GM18519 (cell line): Measurements from ENCODE around the gene CGREF1.

Source experiments
- ATAC-seq: cut with Tn5 transposase; IDR thresholded peaks from one replicate; pipeline ENCODE4 v1.9.1; 2021; ENCODE audit warnings: mild to moderate bottlenecking, moderate library complexity; ENCODE audit not compliant: unreplicated experiment, low FRiP score

Gene CGREF1

DNA sequence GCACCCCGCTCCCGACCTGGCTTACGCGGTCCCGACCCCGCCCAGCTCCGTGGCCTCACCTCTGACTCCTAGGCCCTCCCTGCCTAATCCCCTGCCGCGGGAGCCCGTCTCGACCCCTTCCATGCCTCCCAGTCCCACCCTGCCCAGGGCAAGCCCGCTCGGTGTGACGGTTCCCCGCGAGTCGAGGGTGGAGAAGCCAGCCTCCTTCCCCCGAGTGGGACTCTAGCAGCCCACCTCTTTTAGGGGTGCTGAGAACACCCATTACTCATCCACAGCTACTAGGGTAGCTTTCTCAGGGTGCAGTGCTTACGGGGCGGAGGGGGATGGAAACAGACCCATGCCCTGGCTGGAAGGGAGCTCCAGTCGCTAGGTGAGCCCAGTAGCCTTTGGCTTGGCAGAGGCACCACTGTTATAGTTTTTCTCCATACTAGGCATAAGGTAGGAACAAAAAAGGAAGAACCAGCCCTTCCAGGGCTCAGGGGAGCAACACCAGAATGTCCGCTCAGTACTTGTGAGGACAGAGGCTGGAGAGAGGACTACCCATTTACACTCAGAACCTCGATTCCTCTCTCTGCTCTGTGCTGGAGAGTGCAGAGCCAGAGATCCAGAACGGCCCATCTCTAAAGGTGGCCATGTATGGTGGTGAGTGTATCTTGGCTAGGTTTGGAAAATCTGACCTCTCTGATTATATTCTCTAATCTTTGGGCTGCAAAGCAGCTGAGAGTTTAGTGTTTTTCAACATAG, 66.9 kb downstream of the CGREF1 start:
- ATAC-seq, result no peak

DNA sequence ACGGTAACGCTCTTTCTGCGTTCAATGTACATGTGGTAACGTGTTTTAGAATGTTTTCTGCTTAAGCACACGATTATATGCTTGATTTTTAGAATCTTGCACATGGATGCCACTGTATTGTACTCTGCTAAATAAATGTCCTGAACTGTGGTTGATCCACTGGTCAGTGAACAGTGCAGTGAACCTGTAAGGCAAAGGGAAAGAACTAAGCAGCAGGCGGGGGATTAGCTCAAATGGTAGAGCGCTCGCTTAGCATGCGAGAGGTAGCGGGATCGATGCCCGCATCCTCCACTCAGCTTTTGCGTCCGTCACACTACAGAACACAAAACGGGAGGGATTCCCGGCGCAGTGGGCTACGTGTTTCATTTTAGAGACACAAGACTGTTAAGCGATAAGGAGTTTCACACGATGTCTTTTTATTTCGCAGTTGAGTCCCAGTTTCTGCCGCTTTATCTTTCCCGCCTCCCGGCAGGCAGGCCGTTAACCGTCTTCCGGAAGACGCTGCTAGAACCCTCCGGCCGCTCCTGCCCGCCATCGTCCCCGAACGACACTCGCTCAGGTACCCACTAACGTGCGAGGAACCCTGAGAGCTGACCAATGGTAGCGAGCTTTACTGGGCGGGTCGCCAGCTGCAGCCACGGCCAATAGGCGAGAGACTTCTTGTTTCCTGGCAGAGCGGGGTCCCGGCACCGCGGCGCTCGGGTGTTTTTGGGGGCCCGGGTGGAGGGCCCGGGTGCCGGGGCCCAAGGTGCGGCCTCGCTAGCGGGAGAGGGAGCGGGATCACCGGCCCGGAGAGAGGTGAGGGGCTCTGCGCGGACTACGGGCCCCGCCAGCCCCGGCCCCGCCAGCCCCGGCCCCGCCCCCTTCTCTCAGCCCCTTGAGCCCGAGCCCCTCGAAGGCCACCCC, 67.7 kb downstream of the CGREF1 start, which contains the start of gene AGBL5:
Gene AGBL5, plus strand, starts transcription at position 673 of the 906 bp plus-strand sequence. CDS start 1,291 bp downstream, outside the sequence.
- ATAC-seq, result peak; percentile 36
